HepG2 (cell line): ENCODE data around the gene NOL4L. TPM values are rescaled to one million over a fixed set of nuclear protein-coding genes. Genes with fewer than 3 reads are reported as not detected.

Source experiments
- ADNP ChIP-seq: sonication (generic); formaldehyde crosslinking; IDR thresholded peaks from 2 replicates; pipeline ENCODE4 v1.4.0; 2020; ENCODE audit warnings: missing genetic modification reagents
- ARID5B ChIP-seq: IDR thresholded peaks from 2 replicates; pipeline ENCODE4 v1.4.0; 2020; ENCODE audit warnings: mild to moderate bottlenecking, missing genetic modification reagents
- BCL6 ChIP-seq: IDR thresholded peaks from 2 replicates; pipeline ENCODE4 v1.6.1; 2016; ENCODE audit warnings: missing genetic modification reagents, missing compliant biosample characterization
- CBX2 ChIP-seq, 2 experiments: fragments of 200-600 bp in 1 of 2; sonication (generic); formaldehyde crosslinking in 1 of 2; IDR thresholded peaks; 2 replicates each; pipeline versions ENCODE4 v1.7.0 to v1.8.1; 2018 to 2022; ENCODE audit warnings: low read depth in 2 of 2, low read length in 1 of 2, mild to moderate bottlenecking in 1 of 2, missing genetic modification reagents in 1 of 2
- E2F2 ChIP-seq: sonication (generic); formaldehyde crosslinking; IDR thresholded peaks from 2 replicates; pipeline ENCODE4 v1.4.0; 2020; ENCODE audit warnings: missing genetic modification reagents, borderline replicate concordance
- FOXM1 ChIP-seq: sonication (generic); formaldehyde crosslinking; IDR thresholded peaks from 2 replicates; pipeline ENCODE4 v1.5.0; 2020; ENCODE audit warnings: missing genetic modification reagents
- HMGXB4 ChIP-seq, 2 experiments: sonication (generic) in 1 of 2; formaldehyde crosslinking in 1 of 2; IDR thresholded peaks; 2 replicates each; pipeline versions ENCODE4 v1.4.0 to v1.6.1; 2018 to 2020; ENCODE audit warnings: missing genetic modification reagents in 2 of 2, borderline replicate concordance in 1 of 2, low read depth in 1 of 2, mild to moderate bottlenecking in 1 of 2, missing biosample characterization in 1 of 2
- HNF4G ChIP-seq, 2 experiments: sonication (generic) in 1 of 2; formaldehyde crosslinking in 1 of 2; IDR thresholded peaks; 2 replicates each; pipeline versions ENCODE4 v1.4.0 to v1.6.1; 2011 to 2020; ENCODE audit warnings: borderline replicate concordance in 2 of 2, low read depth in 2 of 2, mild to moderate bottlenecking in 2 of 2, low read length in 1 of 2, missing genetic modification reagents in 1 of 2, moderate library complexity in 1 of 2
- KDM1A ChIP-seq: IDR thresholded peaks from 2 replicates; pipeline ENCODE4 v1.6.1; 2016; ENCODE audit warnings: missing compliant biosample characterization
- MXI1 ChIP-seq: IDR thresholded peaks from 3 replicates; pipeline ENCODE4 v1.6.1; 2012; ENCODE audit warnings: low read depth, low read length, inconsistent platforms, borderline replicate concordance
- POGK ChIP-seq: sonication (generic); formaldehyde crosslinking; conservative IDR thresholded peaks from 2 replicates; pipeline ENCODE4 v1.8.0; 2022; ENCODE audit warnings: mild to moderate bottlenecking, moderate library complexity, missing genetic modification reagents
- TMF1 ChIP-seq: sonication (generic); formaldehyde crosslinking; IDR thresholded peaks from 2 replicates; pipeline ENCODE4 v1.8.1; 2022; ENCODE audit warnings: low read depth, missing genetic modification reagents
- ZFP91 ChIP-seq: sonication (generic); formaldehyde crosslinking; IDR thresholded peaks from 2 replicates; pipeline ENCODE4 v1.9.0; 2022; ENCODE audit warnings: missing genetic modification reagents, mild to moderate bottlenecking, borderline replicate concordance
- ZNF326 ChIP-seq: sonication (generic); formaldehyde crosslinking; IDR thresholded peaks from 2 replicates; pipeline ENCODE4 v1.4.0; 2020; ENCODE audit warnings: missing genetic modification reagents, borderline replicate concordance
- ZNF891 ChIP-seq: sonication (generic); formaldehyde crosslinking; IDR thresholded peaks from 2 replicates; pipeline ENCODE4 v1.5.0; 2020; ENCODE audit warnings: mild to moderate bottlenecking, missing genetic modification reagents
- ZSCAN25 ChIP-seq: sonication (generic); formaldehyde crosslinking; IDR thresholded peaks from 2 replicates; pipeline ENCODE4 v1.8.0; 2022; ENCODE audit warnings: mild to moderate bottlenecking, missing genetic modification reagents
- polyA plus RNA-seq, 8 experiments: library from polyadenylated mRNA; depleted of rRNA in 3 of 8; stranded (reverse) in 7 of 8; unstranded in 1 of 8; fragments of >200 nt; fragmentation: Illumina TruSeq in 4 of 8; extraction: Trizol in 4 of 8; gene quantifications; 2 replicates each; pipeline versions ENCODE4 v1.2.1 to v1.2.3, GENCODE V29; 2011 to 2016; ENCODE audit warnings: low read depth in 4 of 8, missing spikeins in 1 of 8, mixed read lengths in 1 of 8; ENCODE audit not compliant: insufficient read depth in 1 of 8
- total RNA-seq, 5 experiments: library from RNA; depleted of rRNA; stranded (reverse); fragments of >200 nt; fragmentation: Illumina TruSeq; extraction: Trizol; gene quantifications; 2 replicates each; pipeline ENCODE4 v1.2.3, GENCODE V29; 2016; ENCODE audit warnings: low read depth in 1 of 5

Gene NOL4L
- total and polyA plus RNA-seq, 2 of the 13 experiments (the other 11 are each of a cell fraction or from before 2014, with no cell fraction given), result 16.6 to 35.4 TPM

- 0 out of 3 replicates have a peak, but pooled peaks have one; percentile 5 for TF ChIP-seq MXI1
- TF ChIP-seq HNF4G (IDR thresholded peaks at IDR 0.05; ENCODE audit: borderline replicate concordance, low read depth, low read length), result peak; percentile 24; the same call in 1 of the 2 replicates
- no peak for TF ChIP-seq HNF4G (CRISPR knock-in tag; IDR thresholded peaks at IDR 0.05; ENCODE audit: borderline replicate concordance, low read depth)
- TF ChIP-seq FOXM1 (CRISPR knock-in tag), result no peak
- TF ChIP-seq E2F2 (CRISPR knock-in tag), result no peak
- TF ChIP-seq ZNF891 (CRISPR knock-in tag), result peak; percentile 32; the same call in 1 of the 2 replicates
- peak; percentile 90 for TF ChIP-seq ADNP (CRISPR knock-in tag)
- TF ChIP-seq ARID5B (CRISPR knock-in tag), result no peak
- no peak for TF ChIP-seq ZNF326 (CRISPR knock-in tag)
- TF ChIP-seq TMF1 (CRISPR knock-in tag), result 0 out of 2 replicates have a peak, but pooled peaks have one; percentile 1
- peak; percentile 30; the same call in 1 of the 2 replicates for TF ChIP-seq ZFP91 (CRISPR knock-in tag)
- TF ChIP-seq ZSCAN25 (CRISPR knock-in tag), result 0 out of 2 replicates have a peak, but pooled peaks have one; percentile 4
- no peak for TF ChIP-seq CBX2 (IDR thresholded peaks at IDR 0.05; ENCODE audit: low read depth, low read length)
- TF ChIP-seq CBX2 (CRISPR knock-in tag; IDR thresholded peaks at IDR 0.05; ENCODE audit: low read depth), result no peak
- TF ChIP-seq BCL6 (CRISPR knock-in tag), result peak; percentile 11; the same call in 1 of the 2 replicates
- TF ChIP-seq HMGXB4 (CRISPR knock-in tag; IDR thresholded peaks at IDR 0.05; ENCODE audit: borderline replicate concordance in 1 of 2, low read depth in 1 of 2), result peak in 1 of 2 experiments; percentile 18; a peak in 1 of 4 replicates
- peak; percentile 80 for TF ChIP-seq KDM1A (CRISPR knock-in tag)
- TF ChIP-seq POGK (CRISPR knock-in tag), result peak; percentile 58; the same call in 1 of the 2 replicates
These were observed 4.7 kb downstream of the NOL4L start (continued) for GRCh38 chr20:32580219-32580969.
